ENCODE results near the gene NT5E. TPM values are rescaled to one million over a fixed set of nuclear protein-coding genes. Genes with fewer than 3 reads are reported as not detected.

NT5E gene
- total RNA-seq, 1 experiment from 2014 or later, result 0.52 TPM

DNA sequence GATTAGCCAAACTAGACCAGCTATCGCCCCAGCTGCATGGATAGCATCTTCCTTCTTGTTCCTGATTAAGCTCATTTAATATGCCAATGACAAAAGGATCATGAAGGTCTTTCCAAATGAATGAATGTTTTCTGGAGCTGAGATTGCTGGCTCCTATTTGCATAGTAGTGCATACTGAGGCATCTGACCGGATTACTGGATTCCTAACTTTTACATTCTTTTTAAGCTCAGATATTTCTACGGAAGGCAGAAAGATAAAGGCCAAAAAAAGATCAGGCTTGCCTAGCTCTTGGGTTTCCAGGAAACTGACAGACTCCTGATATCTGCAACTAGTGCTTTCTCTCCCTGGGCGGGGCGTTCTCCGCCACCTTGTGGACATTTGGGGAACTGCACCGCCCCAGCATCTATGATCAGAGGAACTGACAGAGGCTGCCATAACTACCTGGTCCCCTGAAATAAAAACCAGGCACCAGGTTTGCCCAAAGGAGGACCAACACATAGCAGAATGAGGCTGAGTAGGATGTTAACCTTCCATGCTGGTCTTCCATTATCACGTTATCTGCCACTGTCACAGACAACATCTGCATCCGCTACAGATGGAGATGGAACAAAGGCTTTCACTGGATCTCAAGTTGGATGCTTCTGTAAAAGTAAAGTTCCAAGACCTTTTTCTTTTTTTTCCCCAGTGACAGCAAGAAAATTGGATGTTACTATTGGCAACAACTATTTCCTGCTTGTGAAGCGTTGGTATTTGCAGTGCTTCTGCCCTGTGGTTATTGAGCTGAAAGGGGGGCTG, 33.2 kb downstream of the NT5E start:
- H2BK15ac ChIP-seq (ENCODE audit: low read depth, low read length), result no peak overlapping the region
- H2AFZ ChIP-seq (ENCODE audit: low read length), result no peak overlapping the region
- H3K14ac ChIP-seq (ENCODE audit: insufficient read depth, low read length), result no peak overlapping the region
- H3K9ac ChIP-seq (ENCODE audit: extremely low read depth, insufficient read length, low read length), result no peak overlapping the region
- H3K4me1 ChIP-seq (ENCODE audit: insufficient read depth, low read length), result no peaks in the 10 kb centered on the region
- H3K9me3 Mint-ChIP-seq, result no peaks in the 10 kb centered on the region; a peak in 1 of 5 replicates
- H2BK20ac ChIP-seq (ENCODE audit: low read depth, low read length, poor library complexity, severe bottlenecking), result no peak overlapping the region
- no peak overlapping the region for H3T11ph ChIP-seq (ENCODE audit: low read length)
- no peak overlapping the region for H3K27ac Mint-ChIP-seq
- WGBS (ENCODE audit: extremely low coverage, insufficient read length, low lambda C conversion rate), result no CpG with 5 or more reads among the region's 10 CpGs
- no peak overlapping the region for H3K4me3 Mint-ChIP-seq
- TF ChIP-seq, protein P1, sequence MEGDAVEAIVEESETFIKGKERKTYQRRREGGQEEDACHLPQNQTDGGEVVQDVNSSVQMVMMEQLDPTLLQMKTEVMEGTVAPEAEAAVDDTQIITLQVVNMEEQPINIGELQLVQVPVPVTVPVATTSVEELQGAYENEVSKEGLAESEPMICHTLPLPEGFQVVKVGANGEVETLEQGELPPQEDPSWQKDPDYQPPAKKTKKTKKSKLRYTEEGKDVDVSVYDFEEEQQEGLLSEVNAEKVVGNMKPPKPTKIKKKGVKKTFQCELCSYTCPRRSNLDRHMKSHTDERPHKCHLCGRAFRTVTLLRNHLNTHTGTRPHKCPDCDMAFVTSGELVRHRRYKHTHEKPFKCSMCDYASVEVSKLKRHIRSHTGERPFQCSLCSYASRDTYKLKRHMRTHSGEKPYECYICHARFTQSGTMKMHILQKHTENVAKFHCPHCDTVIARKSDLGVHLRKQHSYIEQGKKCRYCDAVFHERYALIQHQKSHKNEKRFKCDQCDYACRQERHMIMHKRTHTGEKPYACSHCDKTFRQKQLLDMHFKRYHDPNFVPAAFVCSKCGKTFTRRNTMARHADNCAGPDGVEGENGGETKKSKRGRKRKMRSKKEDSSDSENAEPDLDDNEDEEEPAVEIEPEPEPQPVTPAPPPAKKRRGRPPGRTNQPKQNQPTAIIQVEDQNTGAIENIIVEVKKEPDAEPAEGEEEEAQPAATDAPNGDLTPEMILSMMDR (conservative IDR thresholded peaks at IDR 0.05), result peak; percentile 99
- H4K8ac ChIP-seq (replicated peaks; ENCODE audit: insufficient read length, low read depth, low read length), result no peak overlapping the region
- peaks cover 4 to 5% of the 10 kb centered on the region in 2 experiments for H3K4me1 Mint-ChIP-seq
- H4K5ac ChIP-seq (ENCODE audit: insufficient read length, low read depth, low read length), result no peak overlapping the region
- H3K18ac ChIP-seq (ENCODE audit: insufficient read length, low read depth, low read length), result no peak overlapping the region
- H3K27ac ChIP-seq (ENCODE audit: insufficient read length, low read depth, low read length), result no peak overlapping the region
- H4K20me1 ChIP-seq (ENCODE audit: control insufficient read depth, insufficient read depth, insufficient read length), result no peaks in the 10 kb centered on the region
- no peaks in the 10 kb centered on the region for H3K9me3 ChIP-seq (ENCODE audit: control insufficient read depth, low read depth, low read length)
- H2BK5ac ChIP-seq (ENCODE audit: insufficient read length, low read length), result no peak overlapping the region
- H2BK12ac ChIP-seq (ENCODE audit: insufficient read length, low read depth, low read length), result no peak overlapping the region
- no peak overlapping the region for H2BK120ac ChIP-seq (ENCODE audit: low read depth, low read length, poor library complexity, severe bottlenecking)
- no peaks in the 10 kb centered on the region for H3K27me3 ChIP-seq (ENCODE audit: insufficient read depth, low read length)
- H3K4me2 ChIP-seq (ENCODE audit: insufficient read depth, insufficient read length, low read length), result no peak overlapping the region
- no peaks in the 10 kb centered on the region for H3K36me3 Mint-ChIP-seq (ENCODE audit: insufficient read depth in 1 of 3, low read depth in 3 of 3)
- no peak overlapping the region for H3K56ac ChIP-seq (ENCODE audit: insufficient read length, low read depth, low read length)
- no peaks in the 10 kb centered on the region for H3K79me1 ChIP-seq (ENCODE audit: insufficient read depth, low read depth, low read length, poor library complexity, severe bottlenecking)
- H2AK5ac ChIP-seq (ENCODE audit: insufficient read length, low read length), result no peak overlapping the region
- H3K27me3 Mint-ChIP-seq (ENCODE audit: low read depth), result no peaks in the 10 kb centered on the region; the same call in none of the 2 replicates
- H3K23me2 ChIP-seq (ENCODE audit: insufficient read length, low read depth, low read length, poor library complexity, severe bottlenecking), result no peaks in the 10 kb centered on the region
- DNase-seq, result peak; percentile 78
- no peak overlapping the region for H4K91ac ChIP-seq (ENCODE audit: insufficient read length, low read depth, low read length)
- no peak overlapping the region for H3K23ac ChIP-seq (ENCODE audit: insufficient read length, low read depth, low read length)
- H3K4ac ChIP-seq (ENCODE audit: low read depth, low read length), result no peak overlapping the region
- H3K79me2 ChIP-seq (ENCODE audit: insufficient read depth, low read length), result no peaks in the 10 kb centered on the region
